Measurements from ENCODE around the gene LHX8. TPM values are rescaled to one million over a fixed set of nuclear protein-coding genes. Genes with fewer than 3 reads are reported as not detected.

LHX8 gene
- total RNA-seq, 1 donor from 2014 or later, result 2.4 TPM

DNA sequence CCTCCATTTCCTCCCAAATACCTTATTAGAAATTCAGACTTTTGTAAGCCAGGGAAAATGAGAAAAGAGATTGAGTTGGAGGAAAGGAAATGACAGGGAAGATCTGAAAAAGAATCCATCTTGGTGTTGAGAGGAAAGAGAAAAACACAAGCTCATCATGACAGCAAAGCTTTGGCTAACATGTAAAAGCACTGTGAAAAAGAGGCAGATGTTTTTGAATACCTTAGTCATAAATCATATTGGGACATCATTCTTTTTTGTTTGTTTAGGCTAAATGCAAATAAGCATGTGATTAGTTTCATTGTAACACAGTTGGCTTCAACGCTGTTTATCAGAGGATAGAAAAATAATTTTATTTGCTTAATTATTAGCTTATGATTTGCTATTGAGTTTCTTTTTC is 64.6 kb downstream of the LHX8 start:
- DNase-seq (ENCODE audit: low spot score in 2 of 2) (no peak), FAIRE-seq (no peak)

DNA sequence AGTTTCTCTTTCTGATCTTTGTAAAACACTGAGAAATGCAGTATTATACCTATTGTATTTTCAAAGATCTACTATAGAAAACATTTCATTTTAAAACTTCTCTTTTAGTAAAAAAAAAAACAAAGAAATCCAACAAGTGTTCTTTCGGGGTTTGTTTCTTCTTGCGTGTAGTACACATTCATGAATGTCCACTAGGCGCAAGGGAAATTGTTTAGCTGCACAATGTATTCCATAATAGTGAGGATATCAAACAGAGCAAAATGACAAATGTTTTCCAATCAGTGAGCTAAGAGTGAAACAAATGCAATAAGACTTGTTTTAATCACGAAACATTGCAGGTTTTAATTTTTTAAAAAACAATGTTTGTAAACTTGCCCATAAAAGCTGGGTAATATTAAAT is 68.6 kb downstream of the LHX8 start:
- FAIRE-seq (no peak), DNase-seq (ENCODE audit: low spot score in 2 of 2) (no peak)

DNA sequence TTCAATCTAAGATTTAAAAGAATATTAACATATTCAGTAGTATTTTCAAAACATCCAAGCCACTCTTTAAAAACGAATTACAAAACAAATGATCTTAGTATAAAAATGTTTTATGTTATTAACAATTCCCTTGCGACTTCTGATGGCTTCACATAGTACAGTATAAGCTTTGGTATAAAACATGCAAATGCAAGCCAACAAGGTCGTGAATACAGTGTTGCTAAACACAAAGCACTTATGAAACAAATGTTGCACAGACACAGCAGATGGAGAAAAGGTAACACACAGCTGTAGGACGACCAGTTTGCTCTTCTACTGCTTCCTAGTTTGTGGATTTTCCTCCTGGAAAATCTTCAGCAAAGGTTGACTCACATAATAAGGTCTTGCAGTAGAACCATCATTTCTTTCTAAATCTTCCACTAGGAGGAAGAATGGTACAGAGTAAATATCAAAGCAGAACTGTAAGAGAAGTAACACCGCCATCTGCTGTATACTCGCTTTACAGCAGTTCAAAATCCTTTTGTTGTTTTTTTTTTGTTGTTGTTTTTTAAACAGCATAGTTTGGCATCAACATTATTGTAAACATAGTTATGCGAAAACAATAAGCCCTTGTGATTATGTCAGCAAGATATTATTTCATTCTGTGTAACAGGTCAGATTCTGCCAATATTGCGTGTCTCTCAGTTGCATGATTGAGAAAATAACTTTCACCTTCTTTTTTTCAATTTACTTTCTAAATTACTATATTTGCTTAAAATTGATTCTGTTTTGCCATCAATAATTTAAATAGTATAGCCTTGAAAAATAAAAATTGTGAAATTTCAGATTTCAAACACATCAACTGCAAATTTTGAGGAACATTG is 69.5 kb downstream of the LHX8 start:
- DNase-seq (ENCODE audit: low spot score in 2 of 2), result peak in 1 of 2 donors; percentile 17

DNA sequence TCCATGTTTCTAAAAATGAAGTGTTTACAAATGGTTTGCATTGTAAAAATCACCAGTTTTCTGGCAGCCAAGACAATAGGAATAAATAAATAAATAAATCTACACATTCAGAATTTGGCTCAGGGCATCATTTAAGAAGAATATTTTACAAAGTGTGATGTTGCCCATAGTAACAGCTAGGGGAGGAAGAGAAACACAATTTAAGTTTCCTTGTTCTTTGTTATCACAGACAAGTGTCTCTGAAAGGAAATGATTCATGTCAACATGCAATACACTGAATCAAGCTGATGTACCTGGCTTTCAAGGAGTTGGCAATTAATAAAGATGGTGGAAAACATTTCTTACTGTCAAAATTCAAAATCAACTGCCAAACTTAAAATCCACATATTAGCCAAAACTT is 74.7 kb downstream of the LHX8 start:
- DNase-seq (ENCODE audit: low spot score in 2 of 2), result no peak
- FAIRE-seq, result no peak

More for the DNA sequence above, 69.5 kb downstream of the LHX8 start:
- FAIRE-seq, result peak; percentile 88

Small RNAs within 50 kb of the gene (small RNA-seq; reads per million reads assigned to genes)
- not detected for gene RNU6-622P

All from frontal cortex (tissue), 4 donors.